UCSD-AML1 (cell line): ENCODE results near the gene PEX7.
"Not testable (repeated sequence)": the region's sequence is repeated elsewhere in the genome, so short reads cannot be mapped to it uniquely, and the experiment has no call there.

Experiments used
- DNase-seq: peaks from one replicate; lab custom pipeline; 2025; ENCODE audit not compliant: unreplicated experiment; lab: John Stamatoyannopoulos, UW

Gene PEX7

GRCh38 chr6:136893187-136893586, 70.8 kb downstream of the PEX7 start:
- DNase-seq, result peak; percentile 12

- DNase-seq, result no peak
These were observed 73.5 kb downstream of the PEX7 start for GRCh38 chr6:136895901-136896300.

- no peak for DNase-seq
These were observed 74.7 kb downstream of the PEX7 start for GRCh38 chr6:136897071-136897470.

- DNase-seq, result no peak
These were observed 78.9 kb downstream of the PEX7 start for GRCh38 chr6:136901212-136901784.

- not testable (repeated sequence) for DNase-seq
These were observed 82.1 kb downstream of the PEX7 start for GRCh38 chr6:136904477-136904876.

DNA sequence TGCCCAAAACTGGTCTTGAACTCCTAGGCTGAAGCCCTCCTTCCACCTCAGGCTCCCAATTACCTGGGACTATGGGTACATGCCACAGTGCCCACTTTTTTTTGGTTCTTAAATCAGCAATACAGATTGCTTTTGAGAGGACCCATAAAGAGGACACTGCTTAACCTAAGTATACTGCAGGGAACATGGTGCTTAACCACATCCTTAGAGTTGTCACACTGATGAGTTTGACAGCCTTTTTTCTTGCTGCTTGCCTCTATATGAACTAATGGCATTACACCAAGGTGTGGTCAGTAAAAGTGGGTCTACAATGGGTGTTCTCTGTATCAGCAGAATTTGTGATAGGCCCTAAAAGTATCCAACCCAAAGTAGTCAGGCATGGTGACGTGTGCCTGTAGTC, 92.6 kb downstream of the PEX7 start:
- no peak for DNase-seq

GRCh38 chr6:136918706-136919105, 96.3 kb downstream of the PEX7 start:
- no peak for DNase-seq

DNA sequence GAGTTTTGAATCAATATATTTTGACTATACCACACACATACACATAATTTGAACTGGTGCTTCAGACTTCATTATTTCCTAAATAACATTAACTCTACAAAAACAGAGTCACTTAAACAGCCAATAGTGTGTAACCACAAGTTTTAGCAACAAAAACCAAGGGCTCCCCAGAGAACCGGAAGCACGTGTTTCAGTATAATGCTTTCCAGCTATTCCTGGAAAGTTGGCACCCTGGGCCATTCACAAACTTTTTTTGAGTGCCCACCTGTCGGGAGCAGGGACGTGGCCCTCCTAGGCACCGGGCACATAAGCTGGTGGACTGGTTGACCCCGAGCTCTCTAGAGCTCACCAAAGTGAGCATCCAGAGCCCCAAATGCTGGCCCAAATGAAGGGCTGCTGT, 97.8 kb downstream of the PEX7 start:
- DNase-seq, result no peak

DNA sequence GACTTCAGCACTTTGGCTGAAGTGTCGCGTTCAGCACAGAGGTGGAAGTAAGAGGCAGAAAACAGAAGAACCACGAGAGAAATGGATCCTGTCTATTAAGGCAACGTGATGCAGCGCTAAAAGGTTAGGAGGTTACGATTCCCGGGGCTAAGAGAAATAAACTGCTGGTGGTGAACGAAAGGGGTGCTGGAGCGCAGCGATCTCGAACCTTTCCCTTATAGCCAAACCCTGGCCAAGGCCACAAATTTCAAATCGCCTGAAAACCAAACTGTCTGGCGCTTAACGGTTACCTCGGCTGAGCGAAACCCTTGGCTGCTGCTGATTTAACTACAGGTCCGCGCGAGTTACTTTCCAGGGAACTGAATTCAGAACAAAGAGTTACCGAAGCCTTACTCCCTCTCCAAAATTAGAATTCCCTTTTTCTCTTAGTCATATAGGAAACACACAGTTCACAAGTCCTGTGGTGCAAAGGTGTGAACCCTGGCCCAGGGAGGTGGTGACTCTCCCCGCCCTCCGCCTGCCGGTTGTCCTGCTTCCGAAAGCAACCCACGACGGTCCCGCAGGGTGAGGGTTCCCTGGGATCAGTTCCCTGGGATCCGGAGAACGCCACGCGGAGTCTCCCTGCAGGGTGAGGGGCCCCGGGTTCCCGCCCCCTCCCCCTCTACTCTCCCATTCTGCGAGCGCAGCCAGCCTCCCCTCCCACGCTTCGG, 98.4 kb downstream of the PEX7 start:
- no peak for DNase-seq

GRCh38 chr6:136921381-136921935, 99.1 kb downstream of the PEX7 start:
- DNase-seq, result peak; percentile 30

DNA sequence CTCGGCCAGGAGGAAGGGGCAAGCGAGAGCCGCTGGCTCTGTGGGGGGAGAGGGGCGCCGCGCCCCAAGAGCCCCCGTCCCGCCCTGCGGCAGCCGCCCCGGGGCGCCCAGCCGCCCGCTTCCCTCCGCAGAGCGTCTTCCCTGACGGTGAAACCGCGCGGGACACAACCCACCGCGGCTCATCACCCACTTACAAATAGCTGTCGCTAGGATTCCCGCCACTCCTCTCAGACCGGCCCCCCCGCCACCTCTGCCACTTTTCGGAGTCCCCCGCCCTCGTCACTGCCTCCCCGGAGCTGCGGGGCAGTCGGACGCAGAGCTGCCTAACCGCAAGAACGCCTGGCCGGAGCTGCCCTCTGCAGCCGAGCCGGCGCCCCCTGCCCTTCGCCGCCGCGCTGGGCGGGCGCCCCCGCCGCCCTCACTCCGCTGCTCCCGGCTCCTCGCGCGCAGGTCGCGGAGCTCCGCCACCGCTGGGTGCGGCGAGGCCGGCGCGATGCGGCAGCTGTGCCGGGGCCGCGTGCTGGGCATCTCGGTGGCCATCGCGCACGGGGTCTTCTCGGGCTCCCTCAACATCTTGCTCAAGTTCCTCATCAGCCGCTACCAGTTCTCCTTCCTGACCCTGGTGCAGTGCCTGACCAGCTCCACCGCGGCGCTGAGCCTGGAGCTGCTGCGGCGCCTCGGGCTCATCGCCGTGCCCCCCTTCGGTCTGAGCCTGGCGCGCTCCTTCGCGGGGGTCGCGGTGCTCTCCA, 99.7 kb downstream of the PEX7 start, which contains the start of gene SLC35D3:
Gene SLC35D3, plus strand, starts transcription at position 366 of the 749 bp plus-strand sequence. Its CDS starts 128 bp downstream, at position 494.
- peak; percentile 39 for DNase-seq

GRCh38 chr6:136922685-136923006, 100.3 kb downstream of the PEX7 start:
- no peak for DNase-seq

GRCh38 chr6:136923116-136923953, 100.9 kb downstream of the PEX7 start:
- no peak for DNase-seq

- no peak for DNase-seq
These were observed 101.7 kb downstream of the PEX7 start for GRCh38 chr6:136923954-136924673.

DNA sequence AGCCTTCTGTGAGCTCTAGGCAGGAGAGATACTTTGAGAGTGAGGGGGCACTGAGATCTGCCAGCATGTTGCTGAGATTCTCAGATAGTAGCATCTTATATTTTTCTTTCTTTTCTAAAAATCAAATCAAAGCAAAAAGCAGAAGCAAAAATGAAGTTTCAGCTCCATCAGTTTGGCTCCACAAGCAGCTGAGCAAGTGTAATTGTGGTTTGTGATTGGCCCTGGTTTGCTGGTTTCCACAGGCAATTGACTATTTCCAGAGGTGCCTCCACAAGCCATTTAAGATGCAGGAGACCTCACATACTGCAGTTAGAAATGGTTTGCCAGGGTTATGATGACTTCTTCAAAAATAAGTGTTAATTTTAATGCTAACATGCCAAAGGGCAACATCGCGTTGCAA, 104.0 kb downstream of the PEX7 start:
- DNase-seq, result no peak

- DNase-seq, result peak; percentile 38
These were observed 104.9 kb downstream of the PEX7 start for GRCh38 chr6:136927292-136927691.

GRCh38 chr6:136930528-136930927, 108.1 kb downstream of the PEX7 start:
- no peak for DNase-seq

GRCh38 chr6:136932599-136932998, 110.2 kb downstream of the PEX7 start:
- no peak for DNase-seq

- DNase-seq, result no peak
These were observed 122.7 kb downstream of the PEX7 start for GRCh38 chr6:136945072-136945471.

GRCh38 chr6:136945711-136946121, 123.3 kb downstream of the PEX7 start:
- no peak for DNase-seq
